Liver (tissue), 3 donors: Measurements from ENCODE around the gene RAB4A.

ENCODE experiments used
- CTCF ChIP-seq: fragments of 150-350 bp; IDR thresholded peaks from 2 replicates; pipeline ENCODE4 v1.5.1; 2017; ENCODE audit warnings: improper control_type of control experiment, low read depth, low read length; ENCODE audit not compliant: missing input control
- JUND ChIP-seq, 2 donors: IDR thresholded peaks; 2 replicates each; pipeline ENCODE4 v1.6.1; 2016; ENCODE audit warnings: antibody characterized with exemption in 2 of 2
- MAX ChIP-seq: IDR thresholded peaks from 2 replicates; pipeline ENCODE4 v1.6.1; 2016; ENCODE audit warnings: antibody characterized with exemption
- RAD21 ChIP-seq, 2 donors: IDR thresholded peaks; 2 replicates each; pipeline ENCODE4 v1.6.1; 2016; ENCODE audit warnings: antibody characterized with exemption in 2 of 2, mild to moderate bottlenecking in 2 of 2
- YY1 ChIP-seq: IDR thresholded peaks from 2 replicates; pipeline ENCODE4 v1.6.1; 2016; ENCODE audit warnings: antibody characterized with exemption, mild to moderate bottlenecking
- TF ChIP-seq, protein P1 (sequence below): IDR thresholded peaks from 2 replicates; pipeline ENCODE4 v1.6.1; 2016; ENCODE audit warnings: antibody characterized with exemption, mild to moderate bottlenecking
- donor health status: healthy.
- donor health status: healthy.

GRCh38 chr1:229238674-229239415 is 32.1 kb upstream of the RAB4A start:
- TF ChIP-seq JUND (IDR thresholded peaks at IDR 0.05) (no peak), CTCF (no peak), MAX (no peak), RAD21 (IDR thresholded peaks at IDR 0.05) (no peak), YY1 (no peak)
- TF ChIP-seq, protein P1, sequence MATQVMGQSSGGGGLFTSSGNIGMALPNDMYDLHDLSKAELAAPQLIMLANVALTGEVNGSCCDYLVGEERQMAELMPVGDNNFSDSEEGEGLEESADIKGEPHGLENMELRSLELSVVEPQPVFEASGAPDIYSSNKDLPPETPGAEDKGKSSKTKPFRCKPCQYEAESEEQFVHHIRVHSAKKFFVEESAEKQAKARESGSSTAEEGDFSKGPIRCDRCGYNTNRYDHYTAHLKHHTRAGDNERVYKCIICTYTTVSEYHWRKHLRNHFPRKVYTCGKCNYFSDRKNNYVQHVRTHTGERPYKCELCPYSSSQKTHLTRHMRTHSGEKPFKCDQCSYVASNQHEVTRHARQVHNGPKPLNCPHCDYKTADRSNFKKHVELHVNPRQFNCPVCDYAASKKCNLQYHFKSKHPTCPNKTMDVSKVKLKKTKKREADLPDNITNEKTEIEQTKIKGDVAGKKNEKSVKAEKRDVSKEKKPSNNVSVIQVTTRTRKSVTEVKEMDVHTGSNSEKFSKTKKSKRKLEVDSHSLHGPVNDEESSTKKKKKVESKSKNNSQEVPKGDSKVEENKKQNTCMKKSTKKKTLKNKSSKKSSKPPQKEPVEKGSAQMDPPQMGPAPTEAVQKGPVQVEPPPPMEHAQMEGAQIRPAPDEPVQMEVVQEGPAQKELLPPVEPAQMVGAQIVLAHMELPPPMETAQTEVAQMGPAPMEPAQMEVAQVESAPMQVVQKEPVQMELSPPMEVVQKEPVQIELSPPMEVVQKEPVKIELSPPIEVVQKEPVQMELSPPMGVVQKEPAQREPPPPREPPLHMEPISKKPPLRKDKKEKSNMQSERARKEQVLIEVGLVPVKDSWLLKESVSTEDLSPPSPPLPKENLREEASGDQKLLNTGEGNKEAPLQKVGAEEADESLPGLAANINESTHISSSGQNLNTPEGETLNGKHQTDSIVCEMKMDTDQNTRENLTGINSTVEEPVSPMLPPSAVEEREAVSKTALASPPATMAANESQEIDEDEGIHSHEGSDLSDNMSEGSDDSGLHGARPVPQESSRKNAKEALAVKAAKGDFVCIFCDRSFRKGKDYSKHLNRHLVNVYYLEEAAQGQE, result no peak
